H9 (cell line): Measurements from ENCODE around the gene CASP10. TPM values are rescaled to one million over a fixed set of nuclear protein-coding genes. Genes with fewer than 3 reads are reported as not detected.

ENCODE experiments used
- DNase-seq: peaks from one replicate; pipeline ENCODE4 v3.0.0-alpha.2; 2017
- H2AFZ ChIP-seq: one replicate; pipeline ENCODE4 v1.6.1; 2013; ENCODE audit warnings: mild to moderate bottlenecking, low read length, control low read depth, moderate library complexity
- H2AK5ac ChIP-seq: 2 replicates; pipeline ENCODE4 v1.6.1; 2013; ENCODE audit warnings: low read length, control low read depth, mixed read lengths; ENCODE audit not compliant: insufficient read length
- H2BK120ac ChIP-seq: one replicate; pipeline ENCODE4 v1.6.1; 2013; ENCODE audit warnings: low read depth, mild to moderate bottlenecking, low read length, control low read depth, inconsistent platforms; ENCODE audit not compliant: poor library complexity, severe bottlenecking
- H2BK12ac ChIP-seq: 2 replicates; pipeline ENCODE4 v1.6.1; 2013; ENCODE audit warnings: low read length, control low read depth, mixed read lengths, low read depth; ENCODE audit not compliant: insufficient read length
- H2BK15ac ChIP-seq: 2 replicates; pipeline ENCODE4 v1.6.1; 2013; ENCODE audit warnings: low read depth, low read length, control low read depth
- H2BK20ac ChIP-seq: one replicate; pipeline ENCODE4 v1.6.1; 2013; ENCODE audit warnings: low read depth, mild to moderate bottlenecking, low read length, control low read depth, inconsistent platforms; ENCODE audit not compliant: poor library complexity, severe bottlenecking
- H2BK5ac ChIP-seq: 2 replicates; pipeline ENCODE4 v1.6.1; 2013; ENCODE audit warnings: low read length, control low read depth, mixed read lengths; ENCODE audit not compliant: insufficient read length
- H3K14ac ChIP-seq: 2 replicates; pipeline ENCODE4 v1.6.1; 2013; ENCODE audit warnings: low read length, control low read depth; ENCODE audit not compliant: insufficient read depth
- H3K18ac ChIP-seq: 2 replicates; pipeline ENCODE4 v1.6.1; 2013; ENCODE audit warnings: low read depth, mild to moderate bottlenecking, mixed read lengths, low read length, control low read depth; ENCODE audit not compliant: insufficient read length
- H3K23ac ChIP-seq: 2 replicates; pipeline ENCODE4 v1.6.1; 2013; ENCODE audit warnings: low read length, control low read depth, mixed read lengths, low read depth; ENCODE audit not compliant: insufficient read length
- H3K23me2 ChIP-seq: 2 replicates; pipeline ENCODE4 v1.6.1; 2013; ENCODE audit warnings: low read depth, mild to moderate bottlenecking, mixed read lengths, low read length, control low read depth; ENCODE audit not compliant: insufficient read length, poor library complexity, severe bottlenecking
- H3K27ac ChIP-seq: 2 replicates; pipeline ENCODE4 v1.5.1; 2013; ENCODE audit warnings: low read length, control low read depth, mixed read lengths, low read depth; ENCODE audit not compliant: insufficient read length
- H3K27me3 ChIP-seq: 2 replicates; pipeline ENCODE4 v1.6.1; 2013; ENCODE audit warnings: low read length, control low read depth, inconsistent platforms; ENCODE audit not compliant: insufficient read depth
- H3K4ac ChIP-seq: 2 replicates; pipeline ENCODE4 v1.6.1; 2013; ENCODE audit warnings: low read depth, mild to moderate bottlenecking, control low read depth, inconsistent platforms, low read length, moderate library complexity
- H3K4me1 ChIP-seq: 2 replicates; pipeline ENCODE4 v1.6.1; 2013; ENCODE audit warnings: low read length, control low read depth, inconsistent platforms; ENCODE audit not compliant: insufficient read depth
- H3K4me2 ChIP-seq: 2 replicates; pipeline ENCODE4 v1.6.1; 2013; ENCODE audit warnings: low read length, control low read depth, mixed read lengths; ENCODE audit not compliant: insufficient read length, insufficient read depth
- H3K56ac ChIP-seq: 2 replicates; pipeline ENCODE4 v1.6.1; 2013; ENCODE audit warnings: low read depth, mild to moderate bottlenecking, mixed read lengths, low read length, control low read depth; ENCODE audit not compliant: insufficient read length
- H3K79me1 ChIP-seq: 2 replicates; pipeline ENCODE4 v1.6.1; 2013; ENCODE audit warnings: low read depth, mild to moderate bottlenecking, moderate library complexity, low read length, control low read depth, inconsistent platforms; ENCODE audit not compliant: insufficient read depth, poor library complexity, severe bottlenecking
- H3K79me2 ChIP-seq: 2 replicates; pipeline ENCODE4 v1.6.1; 2013; ENCODE audit warnings: low read length, control low read depth, inconsistent platforms; ENCODE audit not compliant: insufficient read depth
- H3K9ac ChIP-seq: 2 replicates; pipeline ENCODE4 v1.6.1; 2013; ENCODE audit warnings: low read length, control low read depth, mixed read lengths; ENCODE audit not compliant: insufficient read length; ENCODE audit errors: extremely low read depth
- H3K9me3 ChIP-seq: one replicate; pipeline ENCODE4 v1.6.1; 2013; ENCODE audit warnings: low read depth, low read length, inconsistent platforms; ENCODE audit not compliant: control insufficient read depth
- H3T11ph ChIP-seq: one replicate; pipeline ENCODE4 v1.6.1; 2013; ENCODE audit warnings: mild to moderate bottlenecking, low read length, control low read depth, inconsistent platforms
- H4K20me1 ChIP-seq: one replicate; pipeline ENCODE4 v1.6.1; 2013; ENCODE audit not compliant: control insufficient read depth, insufficient read length, insufficient read depth
- H4K5ac ChIP-seq: 2 replicates; pipeline ENCODE4 v1.6.1; 2013; ENCODE audit warnings: low read depth, mild to moderate bottlenecking, mixed read lengths, low read length, control low read depth; ENCODE audit not compliant: insufficient read length
- H4K8ac ChIP-seq: replicated peaks from 2 replicates; pipeline ENCODE4 v1.6.1; 2013; ENCODE audit warnings: low read length, control low read depth, mixed read lengths, low read depth; ENCODE audit not compliant: insufficient read length
- H4K91ac ChIP-seq: 2 replicates; pipeline ENCODE4 v1.6.1; 2013; ENCODE audit warnings: low read depth, mild to moderate bottlenecking, moderate library complexity, mixed read lengths, low read length, control low read depth; ENCODE audit not compliant: insufficient read length
- H3K27ac Mint-ChIP-seq, 3 experiments: 2 replicates in 2 of 3; 3 replicates in 1 of 3; pipeline ENCODE4 v1.8.0; 2020 to 2021; ENCODE audit warnings: mixed read lengths in 3 of 3, mild to moderate bottlenecking in 1 of 3, moderate library complexity in 1 of 3
- H3K27me3 Mint-ChIP-seq: 2 replicates; pipeline ENCODE4 v1.8.0; 2021; ENCODE audit warnings: low read depth, mild to moderate bottlenecking, moderate library complexity, mixed read lengths
- H3K36me3 Mint-ChIP-seq, 3 experiments: 2 replicates in 2 of 3; 3 replicates in 1 of 3; pipeline ENCODE4 v1.8.0; 2020 to 2021; ENCODE audit warnings: low read depth in 3 of 3, mixed read lengths in 3 of 3; ENCODE audit not compliant: insufficient read depth in 1 of 3
- H3K4me1 Mint-ChIP-seq, 2 experiments: 2 replicates each; pipeline ENCODE4 v1.8.0; 2020; ENCODE audit warnings: mixed read lengths in 2 of 2
- H3K4me3 Mint-ChIP-seq, 2 experiments: 2 replicates in 1 of 2; 3 replicates in 1 of 2; pipeline ENCODE4 v1.8.0; 2020 to 2021; ENCODE audit warnings: mild to moderate bottlenecking in 2 of 2, mixed read lengths in 2 of 2, moderate library complexity in 1 of 2
- H3K9me3 Mint-ChIP-seq, 2 experiments: 2 replicates in 1 of 2; 3 replicates in 1 of 2; pipeline ENCODE4 v1.8.0; 2020; ENCODE audit warnings: mild to moderate bottlenecking in 2 of 2, mixed read lengths in 2 of 2, moderate library complexity in 1 of 2
- total RNA-seq: library from RNA; stranded (reverse); gene quantifications from 2 replicates; pipeline ENCODE4 v1.2.1, GENCODE V29; 2021
- TF ChIP-seq, protein P1 (sequence below): fragments of 200-600 bp; sonication (generic); conservative IDR thresholded peaks from 3 replicates; pipeline ENCODE4 v1.8.0; 2021; ENCODE audit warnings: antibody characterized with exemption, mild to moderate bottlenecking

CASP10 gene
- total RNA-seq, 1 experiment from 2014 or later, result 2.7 TPM

DNA sequence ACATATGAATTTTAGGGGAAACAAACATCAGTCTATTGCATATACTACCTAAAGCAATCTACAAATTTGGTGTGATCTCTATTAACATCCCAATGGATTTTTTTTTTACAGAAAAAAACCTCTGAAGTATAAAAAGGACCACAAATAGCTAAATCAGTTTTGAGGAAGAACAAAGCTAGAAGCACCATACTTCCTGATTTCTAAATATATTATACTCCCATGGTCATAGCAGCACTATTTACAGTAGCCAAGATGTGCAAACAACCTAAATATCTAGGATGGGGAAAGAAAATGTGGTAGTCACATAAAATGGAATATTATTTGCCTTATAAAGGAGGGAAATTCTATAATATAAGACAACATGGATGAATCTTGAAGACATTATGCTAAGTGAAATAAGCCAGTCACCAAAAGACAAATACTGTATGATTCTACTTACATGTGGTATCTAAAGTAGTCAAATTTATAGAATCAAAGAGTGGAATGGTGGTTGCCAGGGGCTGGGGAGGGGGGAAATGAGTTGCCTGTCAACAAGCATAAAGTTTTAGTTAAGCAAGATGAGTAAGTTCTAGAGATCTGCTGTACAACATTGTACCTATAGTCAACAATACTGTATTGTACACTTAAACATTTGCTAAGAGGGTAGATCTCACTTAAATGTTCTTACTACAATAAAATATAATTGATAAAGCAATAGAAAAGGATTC, 59.8 kb downstream of the CASP10 start:
- no peak for DNase-seq
- H3K4me1 Mint-ChIP-seq, result no peaks in the 10 kb centered on the region
- H3K27me3 Mint-ChIP-seq, result no peaks in the 10 kb centered on the region
- H3K79me1 ChIP-seq, result no peaks in the 10 kb centered on the region
- no peak overlapping the region for H3K14ac ChIP-seq
- H3K4ac ChIP-seq, result no peak overlapping the region
- no peak overlapping the region for H3K27ac ChIP-seq
- H3K4me3 Mint-ChIP-seq, result no peak overlapping the region
- H4K91ac ChIP-seq, result no peak overlapping the region
- no peak overlapping the region for H2BK120ac ChIP-seq
- no peak overlapping the region for H3K23ac ChIP-seq
- TF ChIP-seq, protein P1, sequence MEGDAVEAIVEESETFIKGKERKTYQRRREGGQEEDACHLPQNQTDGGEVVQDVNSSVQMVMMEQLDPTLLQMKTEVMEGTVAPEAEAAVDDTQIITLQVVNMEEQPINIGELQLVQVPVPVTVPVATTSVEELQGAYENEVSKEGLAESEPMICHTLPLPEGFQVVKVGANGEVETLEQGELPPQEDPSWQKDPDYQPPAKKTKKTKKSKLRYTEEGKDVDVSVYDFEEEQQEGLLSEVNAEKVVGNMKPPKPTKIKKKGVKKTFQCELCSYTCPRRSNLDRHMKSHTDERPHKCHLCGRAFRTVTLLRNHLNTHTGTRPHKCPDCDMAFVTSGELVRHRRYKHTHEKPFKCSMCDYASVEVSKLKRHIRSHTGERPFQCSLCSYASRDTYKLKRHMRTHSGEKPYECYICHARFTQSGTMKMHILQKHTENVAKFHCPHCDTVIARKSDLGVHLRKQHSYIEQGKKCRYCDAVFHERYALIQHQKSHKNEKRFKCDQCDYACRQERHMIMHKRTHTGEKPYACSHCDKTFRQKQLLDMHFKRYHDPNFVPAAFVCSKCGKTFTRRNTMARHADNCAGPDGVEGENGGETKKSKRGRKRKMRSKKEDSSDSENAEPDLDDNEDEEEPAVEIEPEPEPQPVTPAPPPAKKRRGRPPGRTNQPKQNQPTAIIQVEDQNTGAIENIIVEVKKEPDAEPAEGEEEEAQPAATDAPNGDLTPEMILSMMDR, result no peak
- no peak overlapping the region for H2BK20ac ChIP-seq
- H3K36me3 Mint-ChIP-seq, result peaks cover 0 to 25% (median 8%) of the 10 kb centered on the region in 3 experiments; a peak in 5 of 7 replicates
- no peak overlapping the region for H3K27ac Mint-ChIP-seq
- H2AFZ ChIP-seq, result no peak overlapping the region
- H2BK12ac ChIP-seq, result no peak overlapping the region
- no peak overlapping the region for H3K18ac ChIP-seq
- no peak overlapping the region for H3T11ph ChIP-seq
- no peaks in the 10 kb centered on the region for H3K79me2 ChIP-seq
- H2BK5ac ChIP-seq, result no peak overlapping the region
- no peak overlapping the region for H4K5ac ChIP-seq
- H4K20me1 ChIP-seq, result no peaks in the 10 kb centered on the region
- no peak overlapping the region for H2BK15ac ChIP-seq
- H3K9me3 ChIP-seq, result peaks cover 9% of the 10 kb centered on the region
- H2AK5ac ChIP-seq, result no peak overlapping the region
- H3K56ac ChIP-seq, result no peak overlapping the region
- no peaks in the 10 kb centered on the region for H3K4me1 ChIP-seq
- H3K27me3 ChIP-seq, result no peaks in the 10 kb centered on the region
- no peaks in the 10 kb centered on the region for H3K23me2 ChIP-seq
- H4K8ac ChIP-seq, result no peak overlapping the region
- no peak overlapping the region for H3K9ac ChIP-seq
- no peak overlapping the region for H3K4me2 ChIP-seq
- peaks cover 0 to 1% of the 10 kb centered on the region in 2 experiments; a peak in 1 of 5 replicates for H3K9me3 Mint-ChIP-seq
